HG03439 (cell line): ENCODE data around the gene CYP26B1.

Experiments
- ATAC-seq: cut with Tn5 transposase; IDR thresholded peaks from one replicate; pipeline ENCODE4 v1.9.1; 2021; ENCODE audit warnings: mild to moderate bottlenecking, moderate library complexity; ENCODE audit not compliant: unreplicated experiment

Gene CYP26B1

GRCh38 chr2:72131916-72132841 is 15.5 kb downstream of the CYP26B1 start:
- ATAC-seq: no peak

- no peak for ATAC-seq
Measured at GRCh38 chr2:72131371-72131891, 16.2 kb downstream of the CYP26B1 start.

GRCh38 chr2:72130659-72131360 is 16.9 kb downstream of the CYP26B1 start:
- no peak for ATAC-seq

- no peak for ATAC-seq
Measured at GRCh38 chr2:72129681-72130340, 17.9 kb downstream of the CYP26B1 start.

GRCh38 chr2:72128843-72129227 is 18.8 kb downstream of the CYP26B1 start:
- ATAC-seq: no peak

GRCh38 chr2:72128059-72128842 is 19.4 kb downstream of the CYP26B1 start:
- no peak for ATAC-seq

GRCh38 chr2:72127401-72128058 is 20.1 kb downstream of the CYP26B1 start:
- no peak for ATAC-seq

- ATAC-seq: no peak
Measured at GRCh38 chr2:72126186-72127100, 21.2 kb downstream of the CYP26B1 start.

- no peak for ATAC-seq
Measured at GRCh38 chr2:72124376-72124775, 23.3 kb downstream of the CYP26B1 start.

GRCh38 chr2:72121153-72121552 is 26.5 kb downstream of the CYP26B1 start:
- no peak for ATAC-seq

- no peak for ATAC-seq
Measured at GRCh38 chr2:72118951-72119350, 28.7 kb downstream of the CYP26B1 start.

GRCh38 chr2:72118386-72118785 is 29.3 kb downstream of the CYP26B1 start:
- no peak for ATAC-seq

- ATAC-seq: no peak
Measured at GRCh38 chr2:72117718-72118117, 29.9 kb downstream of the CYP26B1 start.

GRCh38 chr2:72117029-72117428 is 30.6 kb downstream of the CYP26B1 start:
- no peak for ATAC-seq

- ATAC-seq: no peak
Measured at GRCh38 chr2:72116081-72116533, 31.6 kb downstream of the CYP26B1 start.

GRCh38 chr2:72115110-72116080 is 32.3 kb downstream of the CYP26B1 start:
- ATAC-seq: no peak

GRCh38 chr2:72114693-72115051 is 33.0 kb downstream of the CYP26B1 start:
- no peak for ATAC-seq
